Skeletal muscle satellite cell (primary cell): Measurements from ENCODE around the gene EXOC6B.

Experiments
- H3K27me3 ChIP-seq: 2 replicates; pipeline ENCODE4 v1.7.0; 2013; ENCODE audit warnings: low read length; ENCODE audit not compliant: control insufficient read depth, insufficient read depth
- H3K36me3 ChIP-seq: 2 replicates; pipeline ENCODE4 v1.7.0; 2013; ENCODE audit warnings: mild to moderate bottlenecking, control low read depth, low read length; ENCODE audit not compliant: insufficient read depth
- H3K4me1 ChIP-seq: 2 replicates; pipeline ENCODE4 v1.7.0; 2013; ENCODE audit warnings: low read length; ENCODE audit not compliant: control insufficient read depth, insufficient read depth
- H3K4me2 ChIP-seq: 2 replicates; pipeline ENCODE4 v1.7.0; 2013; ENCODE audit warnings: mild to moderate bottlenecking, low read length
- H3K4me3 ChIP-seq: 2 replicates; pipeline ENCODE4 v1.7.0; 2013; ENCODE audit warnings: low read length
- H3K9ac ChIP-seq: 2 replicates; pipeline ENCODE4 v1.7.0; 2013; ENCODE audit warnings: mild to moderate bottlenecking, low read depth, low read length, moderate library complexity
- H3K9me3 ChIP-seq: replicated peaks from 2 replicates; pipeline ENCODE4 v1.7.0; 2013; ENCODE audit warnings: mild to moderate bottlenecking, control low read depth, low read length

The EXOC6B gene

GRCh38 chr2:72276876-72277275 is 549.0 kb downstream of the EXOC6B start:
- no peak overlapping the region for H3K4me3 ChIP-seq
- no peak overlapping the region for H3K9ac ChIP-seq
- no peaks in the 10 kb centered on the region for H3K27me3 ChIP-seq
- H3K36me3 ChIP-seq, result no peaks in the 10 kb centered on the region
- H3K4me2 ChIP-seq, result no peak overlapping the region
- no peaks in the 10 kb centered on the region for H3K9me3 ChIP-seq
- peaks cover 7% of the 10 kb centered on the region for H3K4me1 ChIP-seq

DNA sequence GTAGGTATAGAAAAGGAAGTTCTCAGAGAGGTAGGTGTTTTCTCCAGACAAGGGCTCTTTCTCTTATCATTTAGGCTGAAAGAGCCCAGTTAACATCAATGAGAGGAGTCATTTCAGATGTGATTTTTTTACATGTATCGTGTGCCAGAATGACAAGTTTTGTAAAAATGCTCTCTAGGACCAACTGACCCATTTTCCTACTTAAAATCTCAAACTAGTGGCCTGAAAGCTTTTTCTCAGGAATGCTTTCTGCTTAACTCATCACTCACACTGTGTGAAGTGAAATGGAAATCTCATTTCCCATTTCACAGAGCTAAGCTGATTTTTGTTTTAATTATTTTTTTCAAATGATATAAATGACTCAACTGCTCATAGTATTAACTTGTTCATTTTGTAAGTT is 549.5 kb downstream of the EXOC6B start:
- Histone ChIP-seq H3K27me3 (no peaks in the 10 kb centered on the region), H3K9me3 (no peaks in the 10 kb centered on the region), H3K4me1 (peaks cover 7% of the 10 kb centered on the region), H3K4me3 (no peak overlapping the region), H3K36me3 (no peaks in the 10 kb centered on the region), H3K9ac (no peak overlapping the region), H3K4me2 (no peak overlapping the region)

DNA sequence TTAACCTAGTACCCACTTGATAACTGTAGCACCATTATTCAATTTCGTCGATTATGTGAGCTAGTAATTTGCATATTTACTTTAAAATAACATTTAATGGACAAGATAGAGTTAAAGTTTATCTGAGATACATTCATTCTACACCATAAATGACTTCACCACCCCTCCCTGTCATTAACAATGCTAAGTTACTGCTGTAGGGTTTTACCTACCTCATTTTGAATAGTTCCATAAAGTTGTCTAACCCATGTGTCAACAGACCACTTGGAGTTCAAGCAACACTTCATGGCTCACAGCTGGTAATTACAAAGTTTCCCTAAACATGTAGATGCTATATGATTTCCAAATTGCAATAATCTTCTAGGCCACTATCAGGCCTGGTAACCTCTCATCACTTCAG is 550.7 kb downstream of the EXOC6B start:
- H3K4me1 ChIP-seq, result peaks cover 7% of the 10 kb centered on the region
- H3K4me3 ChIP-seq, result no peak overlapping the region
- H3K9ac ChIP-seq, result no peak overlapping the region
- no peaks in the 10 kb centered on the region for H3K36me3 ChIP-seq
- H3K27me3 ChIP-seq, result no peaks in the 10 kb centered on the region
- H3K4me2 ChIP-seq, result no peak overlapping the region
- no peaks in the 10 kb centered on the region for H3K9me3 ChIP-seq

DNA sequence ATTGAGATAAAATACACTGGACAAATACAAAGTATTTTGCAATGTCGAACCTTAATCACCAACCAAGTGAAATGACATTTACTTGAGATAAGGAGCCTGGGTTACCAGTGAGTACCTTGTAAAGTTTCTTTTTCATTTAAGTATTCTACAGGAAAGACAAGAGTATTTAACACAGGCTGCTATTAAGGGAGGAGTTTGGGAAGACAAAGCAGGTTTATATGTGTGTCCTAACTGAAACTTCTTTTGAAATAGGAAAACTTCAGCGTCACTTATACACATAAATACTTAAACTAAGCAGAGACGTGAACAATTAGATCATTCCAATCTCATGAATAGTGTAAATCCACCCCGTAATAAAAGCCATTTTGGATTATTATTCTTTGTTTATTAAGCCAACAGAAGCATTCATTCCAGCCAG is 551.4 kb downstream of the EXOC6B start:
- Histone ChIP-seq H3K36me3 (no peaks in the 10 kb centered on the region), H3K4me3 (no peak overlapping the region)

DNA sequence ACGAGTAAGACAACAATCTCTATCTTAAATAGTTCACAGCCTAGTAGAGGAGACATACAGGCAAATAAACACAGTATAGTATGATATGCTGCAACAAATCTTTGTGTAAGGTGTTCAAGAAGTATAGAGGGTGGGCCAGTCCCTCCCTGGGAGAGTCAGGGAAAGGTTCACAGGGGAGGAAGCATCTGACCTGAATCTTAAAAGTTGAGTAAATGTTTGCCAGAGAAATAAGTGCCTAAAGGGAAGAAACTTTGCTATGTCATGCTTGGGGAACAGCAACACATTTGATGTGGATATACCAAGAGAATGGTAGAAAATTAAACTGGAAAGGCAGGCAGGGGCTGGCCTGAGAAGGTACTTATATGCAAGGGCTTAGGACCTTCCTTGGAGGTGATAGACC is 552.4 kb downstream of the EXOC6B start:
- Histone ChIP-seq H3K36me3 (no peaks in the 10 kb centered on the region), H3K9ac (no peak overlapping the region), H3K9me3 (no peaks in the 10 kb centered on the region), H3K27me3 (no peaks in the 10 kb centered on the region), H3K4me1 (peaks cover 7% of the 10 kb centered on the region), H3K4me3 (no peak overlapping the region), H3K4me2 (no peak overlapping the region)

More for the DNA sequence above, 551.4 kb downstream of the EXOC6B start:
- Histone ChIP-seq H3K4me2 (no peak overlapping the region), H3K4me1 (peaks cover 7% of the 10 kb centered on the region), H3K9me3 (no peaks in the 10 kb centered on the region), H3K27me3 (no peaks in the 10 kb centered on the region), H3K9ac (no peak overlapping the region)

- Histone ChIP-seq H3K4me2 (no peak overlapping the region), H3K4me1 (peaks cover 4% of the 10 kb centered on the region), H3K36me3 (no peaks in the 10 kb centered on the region), H3K27me3 (no peaks in the 10 kb centered on the region), H3K9me3 (no peaks in the 10 kb centered on the region), H3K9ac (no peak overlapping the region), H3K4me3 (no peak overlapping the region)
Measured at GRCh38 chr2:72271766-72272641, 553.8 kb downstream of the EXOC6B start.

DNA sequence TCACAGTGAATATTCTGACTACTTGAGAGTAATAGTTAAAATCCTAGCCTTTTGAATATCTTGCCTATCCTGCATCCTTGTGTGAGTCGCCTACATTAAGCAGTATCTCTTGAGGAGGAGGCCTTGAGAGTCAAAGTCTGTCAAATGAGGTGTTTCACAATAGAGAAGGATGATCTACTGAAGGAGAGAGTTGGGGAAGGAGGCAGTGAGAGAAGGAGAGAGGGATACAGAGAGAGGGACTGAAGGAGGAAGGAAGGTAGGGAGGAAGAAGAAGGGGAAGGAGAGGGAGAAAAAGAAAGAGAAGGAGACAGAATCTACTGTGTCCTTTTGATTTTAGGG is 554.6 kb downstream of the EXOC6B start:
- H3K9me3 ChIP-seq, result no peaks in the 10 kb centered on the region
- H3K9ac ChIP-seq, result no peak overlapping the region
- peaks cover 4% of the 10 kb centered on the region for H3K4me1 ChIP-seq
- no peak overlapping the region for H3K4me2 ChIP-seq
- no peak overlapping the region for H3K4me3 ChIP-seq
- H3K36me3 ChIP-seq, result no peaks in the 10 kb centered on the region
- no peaks in the 10 kb centered on the region for H3K27me3 ChIP-seq

GRCh38 chr2:72270556-72271275 is 555.1 kb downstream of the EXOC6B start:
- Histone ChIP-seq H3K9me3 (no peaks in the 10 kb centered on the region), H3K27me3 (no peaks in the 10 kb centered on the region), H3K9ac (no peak overlapping the region), H3K4me1 (peaks cover 4% of the 10 kb centered on the region), H3K36me3 (no peaks in the 10 kb centered on the region), H3K4me3 (no peak overlapping the region), H3K4me2 (no peak overlapping the region)

- no peak overlapping the region for H3K9ac ChIP-seq
- H3K36me3 ChIP-seq, result no peaks in the 10 kb centered on the region
- no peak overlapping the region for H3K4me2 ChIP-seq
- no peak overlapping the region for H3K4me3 ChIP-seq
- no peaks in the 10 kb centered on the region for H3K9me3 ChIP-seq
- H3K27me3 ChIP-seq, result no peaks in the 10 kb centered on the region
- H3K4me1 ChIP-seq, result peaks cover 6% of the 10 kb centered on the region
Measured at GRCh38 chr2:72263776-72264060, 562.1 kb downstream of the EXOC6B start.

GRCh38 chr2:72263043-72263775 is 562.6 kb downstream of the EXOC6B start:
- peaks cover 6% of the 10 kb centered on the region for H3K4me1 ChIP-seq
- no peaks in the 10 kb centered on the region for H3K27me3 ChIP-seq
- H3K36me3 ChIP-seq, result no peaks in the 10 kb centered on the region
- H3K4me2 ChIP-seq, result no peak overlapping the region
- no peak overlapping the region for H3K4me3 ChIP-seq
- no peaks in the 10 kb centered on the region for H3K9me3 ChIP-seq
- no peak overlapping the region for H3K9ac ChIP-seq

GRCh38 chr2:72261076-72261475 is 564.8 kb downstream of the EXOC6B start:
- H3K9ac ChIP-seq, result no peak overlapping the region
- H3K4me3 ChIP-seq, result no peak overlapping the region
- H3K4me1 ChIP-seq, result peaks cover 6% of the 10 kb centered on the region
- no peak overlapping the region for H3K4me2 ChIP-seq
- H3K27me3 ChIP-seq, result no peaks in the 10 kb centered on the region
- H3K36me3 ChIP-seq, result no peaks in the 10 kb centered on the region
- H3K9me3 ChIP-seq, result no peaks in the 10 kb centered on the region
